ENCODE measurements around the gene MAD1L1. TPM values are rescaled to one million over a fixed set of nuclear protein-coding genes. Genes with fewer than 3 reads are reported as not detected.

Gene MAD1L1
- total and polyA plus RNA-seq, 2 donors (not counting 3 experiments of a cell fraction or from before 2014, with no cell fraction given) = 34.1 to 42.3 TPM

DNA sequence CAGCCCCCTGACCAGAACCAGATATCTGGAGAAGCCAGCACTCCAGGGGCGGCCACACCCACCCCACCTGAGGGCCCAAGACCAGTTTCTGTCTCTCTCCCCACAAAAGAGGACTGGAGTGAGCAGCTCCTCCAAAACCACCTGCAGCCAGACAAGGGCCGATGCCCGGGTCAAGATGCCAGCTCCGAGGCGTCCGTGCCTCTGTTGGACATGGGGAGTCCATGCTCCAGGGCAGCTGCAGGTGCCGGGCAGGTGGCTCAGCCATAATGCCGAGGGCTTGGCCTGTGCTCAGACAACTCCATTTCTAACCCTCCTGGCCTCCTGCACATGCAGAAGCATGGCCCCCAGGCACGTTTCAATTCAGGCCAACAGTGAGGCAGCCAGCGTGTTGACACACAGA lies 234.6 kb downstream of the MAD1L1 start:
- Histone ChIP-seq H3K79me2 (ENCODE audit: control insufficient read depth, insufficient read depth, low read length) (no peaks in the 10 kb centered on the region), H4K20me1 (replicated peaks; ENCODE audit: control insufficient read depth, extremely low read depth, insufficient read depth, low read length) (no peaks in the 10 kb centered on the region), H3K36me3 (ENCODE audit: control insufficient read depth in 2 of 2, extremely low read depth in 1 of 2, insufficient read depth in 2 of 2, low read length in 2 of 2) (no peaks in the 10 kb centered on the region), H3K27me3 (ENCODE audit: control insufficient read depth in 2 of 2, insufficient read depth in 2 of 2, low read length in 2 of 2) (no peaks in the 10 kb centered on the region), H3K9me1 (replicated peaks; ENCODE audit: control insufficient read depth, extremely low read depth, insufficient read depth, low read length) (no peaks in the 10 kb centered on the region), H3K4me2 (ENCODE audit: insufficient read depth, low read length) (no peak overlapping the region), H3K4me3 (replicated peaks in 1 of 3; ENCODE audit: insufficient read depth in 1 of 3, low read depth in 1 of 3, low read length in 3 of 3) (no peak overlapping the region), H3K4me1 (ENCODE audit: control insufficient read depth, extremely low read depth, insufficient read depth, low read length) (no peaks in the 10 kb centered on the region), H3K27ac (ENCODE audit: insufficient read depth, low read depth, low read length) (no peak overlapping the region), H3K9me3 (replicated peaks; ENCODE audit: control insufficient read depth, insufficient read depth, low read length) (no peaks in the 10 kb centered on the region), H2AFZ (ENCODE audit: low read depth, low read length) (no peak overlapping the region), H3K9ac (replicated peaks; ENCODE audit: extremely low read depth, insufficient read depth, low read length) (no peak overlapping the region)
- TF ChIP-seq, protein P1, sequence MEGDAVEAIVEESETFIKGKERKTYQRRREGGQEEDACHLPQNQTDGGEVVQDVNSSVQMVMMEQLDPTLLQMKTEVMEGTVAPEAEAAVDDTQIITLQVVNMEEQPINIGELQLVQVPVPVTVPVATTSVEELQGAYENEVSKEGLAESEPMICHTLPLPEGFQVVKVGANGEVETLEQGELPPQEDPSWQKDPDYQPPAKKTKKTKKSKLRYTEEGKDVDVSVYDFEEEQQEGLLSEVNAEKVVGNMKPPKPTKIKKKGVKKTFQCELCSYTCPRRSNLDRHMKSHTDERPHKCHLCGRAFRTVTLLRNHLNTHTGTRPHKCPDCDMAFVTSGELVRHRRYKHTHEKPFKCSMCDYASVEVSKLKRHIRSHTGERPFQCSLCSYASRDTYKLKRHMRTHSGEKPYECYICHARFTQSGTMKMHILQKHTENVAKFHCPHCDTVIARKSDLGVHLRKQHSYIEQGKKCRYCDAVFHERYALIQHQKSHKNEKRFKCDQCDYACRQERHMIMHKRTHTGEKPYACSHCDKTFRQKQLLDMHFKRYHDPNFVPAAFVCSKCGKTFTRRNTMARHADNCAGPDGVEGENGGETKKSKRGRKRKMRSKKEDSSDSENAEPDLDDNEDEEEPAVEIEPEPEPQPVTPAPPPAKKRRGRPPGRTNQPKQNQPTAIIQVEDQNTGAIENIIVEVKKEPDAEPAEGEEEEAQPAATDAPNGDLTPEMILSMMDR (IDR thresholded peaks at IDR 0.05; ENCODE audit: extremely low read depth in 1 of 2, insufficient read depth in 1 of 2, low read depth in 1 of 2, low read length in 2 of 2) = no peak
- no peak for TF ChIP-seq GATA2 (IDR thresholded peaks at IDR 0.05; ENCODE audit: insufficient read depth, insufficient read length, low read depth, low read length)
- TF ChIP-seq, protein P2, sequence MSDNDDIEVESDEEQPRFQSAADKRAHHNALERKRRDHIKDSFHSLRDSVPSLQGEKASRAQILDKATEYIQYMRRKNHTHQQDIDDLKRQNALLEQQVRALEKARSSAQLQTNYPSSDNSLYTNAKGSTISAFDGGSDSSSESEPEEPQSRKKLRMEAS (IDR thresholded peaks at IDR 0.05; ENCODE audit: insufficient read depth, insufficient read length) = no peak
- TF ChIP-seq FOS (IDR thresholded peaks at IDR 0.05; ENCODE audit: borderline replicate concordance, insufficient read depth, low read length) = no peak
- TF ChIP-seq POLR2A (IDR thresholded peaks at IDR 0.05; ENCODE audit: low read depth, low read length) = no peak
- no peak for TF ChIP-seq JUN (IDR thresholded peaks at IDR 0.05; ENCODE audit: borderline replicate concordance, insufficient read depth, insufficient read length, low read depth)
- no peak for TF ChIP-seq MYC (IDR thresholded peaks at IDR 0.05; ENCODE audit: low read depth, low read length)
- no peak for TF ChIP-seq POLR2AphosphoS5 (IDR thresholded peaks at IDR 0.05; ENCODE audit: insufficient read depth, low read depth, low read length)
- no peak for TF ChIP-seq EZH2 (IDR thresholded peaks at IDR 0.05; ENCODE audit: borderline replicate concordance, low read depth, low read length, severe bottlenecking)
- intact Hi-C loops (cut with micrococcal nuclease) = no loop called here
- no peak for FAIRE-seq
- BruUV-seq (replicated peaks) = no TSS peak
- POLR2A ChIA-PET = no interaction called here
- CTCF ChIA-PET = no interaction called here
- dilution Hi-C loops (cut with MboI; ENCODE audit: extremely low pct_ligation_motif_present, low sequenced_read_pairs) = no loop called here
- DNase-seq (ENCODE audit: low read depth, low spot score) = no peak
